ENCODE measurements around the gene PHETA1. TPM values are rescaled to one million over a fixed set of nuclear protein-coding genes. Genes with fewer than 3 reads are reported as not detected.

The PHETA1 gene
- total and polyA plus RNA-seq, 8 donors: 7.2 to 20.5 (median 10.4) TPM

DNA sequence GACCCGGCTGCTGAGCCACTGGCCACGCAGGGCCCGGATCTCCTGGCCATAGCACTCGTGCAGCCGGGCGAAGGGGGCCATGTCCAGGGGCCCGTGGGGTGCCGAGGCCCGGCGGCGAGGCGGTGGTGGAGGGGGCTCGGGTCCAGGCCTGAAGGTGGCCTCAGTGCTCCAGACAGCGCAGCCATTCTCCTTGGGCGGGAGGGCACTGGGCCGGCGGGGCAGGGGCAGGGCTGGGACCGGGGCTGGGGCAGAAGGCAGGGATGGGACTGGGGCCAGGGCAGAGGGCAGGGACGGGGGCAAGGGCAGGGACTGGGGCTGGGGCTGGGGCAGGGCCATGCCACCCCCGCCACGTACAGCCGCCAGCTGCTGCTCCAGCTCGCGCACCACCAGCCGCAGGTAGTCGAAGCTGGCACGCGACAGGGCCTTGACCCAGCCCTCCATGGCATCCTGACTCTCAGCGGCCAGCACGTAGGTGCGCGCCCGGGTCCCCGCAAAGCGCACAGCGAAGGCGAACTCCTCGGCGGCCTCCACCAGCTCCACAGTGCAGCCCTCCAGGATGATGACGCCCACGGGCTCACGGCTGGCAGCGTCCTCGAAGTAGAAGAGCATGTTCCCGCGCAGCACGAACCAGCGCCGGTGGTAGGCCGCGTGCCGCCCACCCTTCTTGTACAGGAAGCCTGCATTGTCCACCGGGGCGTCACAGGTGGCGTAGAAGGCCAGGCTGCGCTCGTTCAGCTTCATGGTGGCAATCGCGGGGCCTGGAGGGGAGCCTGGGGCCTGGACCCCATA lies 6.0 kb downstream of the PHETA1 start:
- no peak overlapping the region for H3K27ac ChIP-seq

DNA sequence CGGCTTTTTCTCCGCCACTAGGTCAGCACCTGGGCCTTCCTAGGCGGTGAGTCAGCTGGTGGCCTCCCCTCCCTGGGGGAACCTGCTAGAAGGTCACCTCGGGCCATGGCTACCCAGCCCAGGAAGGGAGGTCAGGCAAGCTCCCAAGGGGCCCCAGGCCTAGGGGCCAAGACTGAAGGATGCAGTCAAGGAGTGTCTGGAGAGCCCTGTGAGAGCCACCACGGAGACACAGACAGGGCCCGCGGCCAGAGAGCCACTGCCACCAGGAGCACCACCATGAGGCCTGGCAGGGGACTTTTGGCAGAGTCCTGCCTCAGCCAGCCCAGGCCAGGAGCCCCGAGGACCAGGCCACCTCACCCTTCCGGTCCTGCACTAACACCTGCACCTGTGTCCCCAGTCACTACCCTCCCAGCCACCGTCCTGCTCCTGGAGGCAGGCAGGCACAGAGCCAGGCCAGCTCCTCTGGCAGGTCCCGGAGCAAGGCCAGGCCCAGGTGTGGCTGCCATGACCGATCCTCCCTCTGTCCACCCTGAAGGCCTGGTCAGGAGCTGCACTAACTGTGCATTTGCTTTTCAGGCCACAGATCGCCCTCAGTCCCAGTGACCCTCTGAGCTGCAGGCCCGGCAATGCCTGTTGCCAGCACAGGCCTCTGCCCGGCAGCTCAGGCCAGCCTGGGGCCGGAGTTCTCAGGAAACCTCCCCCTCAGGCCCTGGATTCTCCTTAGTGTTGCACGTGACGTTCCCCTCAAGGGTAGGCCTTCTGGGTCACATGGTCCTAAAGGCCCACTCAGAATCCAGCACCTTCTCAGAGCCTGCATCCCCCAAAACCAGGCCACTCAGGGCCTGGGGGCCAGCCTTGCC lies 6.9 kb downstream of the PHETA1 start:
- peak overlapping the region; percentile 18 to 33 for H3K27ac ChIP-seq
- DNase-seq (peak in 2 of 4 donors; percentile 60 to 79), ATAC-seq (peak; percentile 85)
- no peaks in the 10 kb centered on the region for H3K9me3 ChIP-seq
- intact Hi-C loops (cut with DNase I): no loop called here
- TF ChIP-seq, protein P1, sequence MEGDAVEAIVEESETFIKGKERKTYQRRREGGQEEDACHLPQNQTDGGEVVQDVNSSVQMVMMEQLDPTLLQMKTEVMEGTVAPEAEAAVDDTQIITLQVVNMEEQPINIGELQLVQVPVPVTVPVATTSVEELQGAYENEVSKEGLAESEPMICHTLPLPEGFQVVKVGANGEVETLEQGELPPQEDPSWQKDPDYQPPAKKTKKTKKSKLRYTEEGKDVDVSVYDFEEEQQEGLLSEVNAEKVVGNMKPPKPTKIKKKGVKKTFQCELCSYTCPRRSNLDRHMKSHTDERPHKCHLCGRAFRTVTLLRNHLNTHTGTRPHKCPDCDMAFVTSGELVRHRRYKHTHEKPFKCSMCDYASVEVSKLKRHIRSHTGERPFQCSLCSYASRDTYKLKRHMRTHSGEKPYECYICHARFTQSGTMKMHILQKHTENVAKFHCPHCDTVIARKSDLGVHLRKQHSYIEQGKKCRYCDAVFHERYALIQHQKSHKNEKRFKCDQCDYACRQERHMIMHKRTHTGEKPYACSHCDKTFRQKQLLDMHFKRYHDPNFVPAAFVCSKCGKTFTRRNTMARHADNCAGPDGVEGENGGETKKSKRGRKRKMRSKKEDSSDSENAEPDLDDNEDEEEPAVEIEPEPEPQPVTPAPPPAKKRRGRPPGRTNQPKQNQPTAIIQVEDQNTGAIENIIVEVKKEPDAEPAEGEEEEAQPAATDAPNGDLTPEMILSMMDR (IDR thresholded peaks at IDR 0.05): no peak
- H3K27me3 ChIP-seq: no peaks in the 10 kb centered on the region
- H3K36me3 ChIP-seq: peaks cover 0 to 29% of the 10 kb centered on the region in 2 donors
- H3K4me3 ChIP-seq: no peak overlapping the region
- H3K4me1 ChIP-seq: peaks cover 0 to 15% of the 10 kb centered on the region in 2 donors

More for the DNA sequence above, 6.0 kb downstream of the PHETA1 start:
- ATAC-seq (no peak), DNase-seq (peak in 1 of 4 donors; percentile 80)
- Histone ChIP-seq H3K4me1 (peaks cover 0 to 24% of the 10 kb centered on the region in 2 donors), H3K36me3 (peaks cover 0 to 29% of the 10 kb centered on the region in 2 donors), H3K27me3 (no peaks in the 10 kb centered on the region), H3K9me3 (no peaks in the 10 kb centered on the region), H3K4me3 (no peak overlapping the region)
- TF ChIP-seq, protein P1 (IDR thresholded peaks at IDR 0.05): no peak
- intact Hi-C loops (cut with DNase I): no loop called here

DNA sequence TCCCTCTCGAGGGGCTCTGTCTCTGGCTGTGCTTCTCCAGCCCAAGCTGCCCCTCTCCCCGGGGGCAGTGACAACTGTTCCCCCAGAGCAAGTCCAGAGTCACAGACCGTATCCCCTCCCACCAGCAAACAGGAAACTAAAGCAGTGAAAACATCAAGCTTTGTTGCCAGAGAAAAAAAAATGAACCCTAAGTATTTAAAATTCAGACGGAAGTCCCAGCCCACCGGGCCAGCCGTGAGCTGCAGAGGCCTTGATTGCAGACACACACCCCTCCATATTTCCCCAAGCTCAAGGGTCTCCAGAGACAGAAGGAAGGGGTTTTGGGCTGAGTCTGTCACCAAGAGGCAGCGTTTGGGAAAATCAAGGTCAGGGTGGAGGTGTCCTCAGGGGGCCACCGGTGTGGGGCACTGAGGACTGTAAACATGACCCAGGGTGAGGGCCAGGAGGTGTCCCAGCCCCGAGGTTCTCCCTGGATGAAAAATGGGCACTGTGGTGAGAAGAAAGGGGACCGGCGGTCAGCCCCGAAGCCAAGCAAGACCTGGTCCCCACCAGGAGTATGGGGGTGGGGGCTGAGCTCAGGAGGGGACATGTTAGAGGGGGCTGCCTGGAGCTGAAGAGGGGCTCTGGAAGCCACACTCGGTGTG lies 7.7 kb downstream of the PHETA1 start:
- H3K27me3 ChIP-seq: no peaks in the 10 kb centered on the region
- H3K9me3 ChIP-seq: no peaks in the 10 kb centered on the region
- TF ChIP-seq, protein P1 (IDR thresholded peaks at IDR 0.05): no peak
- no peak for DNase-seq
- peaks cover 0 to 29% of the 10 kb centered on the region in 2 donors for H3K36me3 ChIP-seq
- ATAC-seq: no peak
- intact Hi-C loops (cut with DNase I): no loop called here
- H3K27ac ChIP-seq: no peak overlapping the region
- H3K4me3 ChIP-seq: no peak overlapping the region
- H3K4me1 ChIP-seq: peaks cover 0 to 8% of the 10 kb centered on the region in 2 donors

DNA sequence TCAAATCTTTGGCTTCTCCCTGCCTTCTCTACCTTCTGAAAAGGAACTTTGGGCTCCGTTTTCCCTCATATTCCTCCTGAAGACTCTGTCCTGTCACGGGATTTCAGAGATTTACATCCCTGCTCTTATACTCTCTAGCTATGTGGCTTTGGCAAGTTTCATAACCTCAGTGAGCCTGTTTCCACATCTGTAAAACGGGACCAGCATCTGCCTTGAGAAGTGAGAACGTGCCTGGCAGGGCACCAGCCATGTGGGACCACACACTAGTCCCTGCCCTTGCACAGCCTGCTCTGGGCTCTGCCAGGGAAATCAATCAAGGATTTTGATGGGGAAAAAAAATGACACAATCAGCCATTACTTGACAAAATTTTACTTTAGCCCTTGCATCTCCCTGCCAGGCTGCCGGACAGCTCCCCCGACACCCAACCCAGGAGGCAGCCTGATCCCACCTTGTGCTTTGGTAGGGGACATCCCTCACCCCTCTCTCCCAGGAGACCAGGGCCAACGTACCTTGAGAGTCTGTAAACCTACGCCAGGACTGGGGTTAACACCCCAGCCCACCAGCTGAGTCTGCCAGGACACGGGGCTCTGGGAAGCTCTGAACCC lies 8.5 kb downstream of the PHETA1 start:
- peaks cover 0 to 29% of the 10 kb centered on the region in 2 donors for H3K36me3 ChIP-seq
- no peaks in the 10 kb centered on the region for H3K27me3 ChIP-seq
- no peak for DNase-seq
- H3K27ac ChIP-seq: no peak overlapping the region
- intact Hi-C loops (cut with DNase I): no loop called here
- TF ChIP-seq, protein P1 (IDR thresholded peaks at IDR 0.05): no peak
- H3K4me3 ChIP-seq: no peak overlapping the region
- no peaks in the 10 kb centered on the region for H3K9me3 ChIP-seq
- peaks cover 0 to 8% of the 10 kb centered on the region in 2 donors for H3K4me1 ChIP-seq
- no peak for ATAC-seq

Data from left lung (tissue), 10 donors.